T-helper 1 cell treated with Interleukin-12 subunit alpha and Interleukin-12 subunit beta and Interleukin-4 antibody, amounts not matched to agents 30 μg/mL and 1 μg/mL, for 36 hours (primary cell): ENCODE measurements around the gene ARHGEF16.

Source experiments
- H3K27ac Mint-ChIP-seq: one replicate; pipeline ENCODE4 v1.8.0; 2021; ENCODE audit warnings: mild to moderate bottlenecking, mixed read lengths
- H3K27me3 Mint-ChIP-seq: one replicate; pipeline ENCODE4 v1.8.0; 2021; ENCODE audit warnings: low read depth, mixed read lengths
- H3K36me3 Mint-ChIP-seq: one replicate; pipeline ENCODE4 v1.8.0; 2021; ENCODE audit warnings: low read depth, mixed read lengths
- H3K4me1 Mint-ChIP-seq: one replicate; pipeline ENCODE4 v1.8.0; 2021; ENCODE audit warnings: low read depth, mixed read lengths
- H3K4me3 Mint-ChIP-seq: one replicate; pipeline ENCODE4 v1.8.0; 2021; ENCODE audit warnings: mild to moderate bottlenecking, moderate library complexity, mixed read lengths
- H3K9me3 Mint-ChIP-seq: one replicate; pipeline ENCODE4 v1.8.0; 2021; ENCODE audit warnings: mixed read lengths

ARHGEF16 gene

GRCh38 chr1:3470650-3471355 lies 16.3 kb downstream of the ARHGEF16 start:
- Mint-ChIP-seq H3K27me3 (no peaks in the 10 kb centered on the region), H3K27ac (peak overlapping the region; percentile 10), H3K9me3 (no peaks in the 10 kb centered on the region), H3K4me3 (no peak overlapping the region), H3K36me3 (no peaks in the 10 kb centered on the region), H3K4me1 (no peaks in the 10 kb centered on the region)

- Mint-ChIP-seq H3K4me1 (no peaks in the 10 kb centered on the region), H3K9me3 (no peaks in the 10 kb centered on the region), H3K27me3 (no peaks in the 10 kb centered on the region), H3K27ac (no peak overlapping the region), H3K36me3 (no peaks in the 10 kb centered on the region), H3K4me3 (no peak overlapping the region)
Observed at GRCh38 chr1:3471356-3472087, 17.1 kb downstream of the ARHGEF16 start.

GRCh38 chr1:3472088-3472850 lies 17.8 kb downstream of the ARHGEF16 start:
- Mint-ChIP-seq H3K27me3 (no peaks in the 10 kb centered on the region), H3K36me3 (no peaks in the 10 kb centered on the region), H3K4me1 (no peaks in the 10 kb centered on the region)

GRCh38 chr1:3472906-3473305 lies 18.4 kb downstream of the ARHGEF16 start:
- no peaks in the 10 kb centered on the region for H3K27me3 Mint-ChIP-seq
- H3K27ac Mint-ChIP-seq = no peak overlapping the region
- no peaks in the 10 kb centered on the region for H3K36me3 Mint-ChIP-seq
- H3K4me1 Mint-ChIP-seq = no peaks in the 10 kb centered on the region
- no peaks in the 10 kb centered on the region for H3K9me3 Mint-ChIP-seq
- no peak overlapping the region for H3K4me3 Mint-ChIP-seq

More at GRCh38 chr1:3472088-3472850, 17.8 kb downstream of the ARHGEF16 start:
- Mint-ChIP-seq H3K27ac (no peak overlapping the region), H3K9me3 (no peaks in the 10 kb centered on the region), H3K4me3 (no peak overlapping the region)

GRCh38 chr1:3473381-3473844 lies 18.9 kb downstream of the ARHGEF16 start:
- Mint-ChIP-seq H3K27me3 (no peaks in the 10 kb centered on the region), H3K27ac (no peak overlapping the region), H3K9me3 (no peaks in the 10 kb centered on the region), H3K36me3 (no peaks in the 10 kb centered on the region), H3K4me1 (no peaks in the 10 kb centered on the region), H3K4me3 (no peak overlapping the region)

GRCh38 chr1:3474016-3474415 lies 19.6 kb downstream of the ARHGEF16 start:
- no peaks in the 10 kb centered on the region for H3K4me1 Mint-ChIP-seq
- H3K27ac Mint-ChIP-seq = no peak overlapping the region
- H3K4me3 Mint-ChIP-seq = no peak overlapping the region
- H3K36me3 Mint-ChIP-seq = no peaks in the 10 kb centered on the region
- no peaks in the 10 kb centered on the region for H3K27me3 Mint-ChIP-seq
- no peaks in the 10 kb centered on the region for H3K9me3 Mint-ChIP-seq

- H3K9me3 Mint-ChIP-seq = no peaks in the 10 kb centered on the region
- H3K4me1 Mint-ChIP-seq = no peaks in the 10 kb centered on the region
- no peak overlapping the region for H3K27ac Mint-ChIP-seq
- no peaks in the 10 kb centered on the region for H3K36me3 Mint-ChIP-seq
- no peak overlapping the region for H3K4me3 Mint-ChIP-seq
- no peaks in the 10 kb centered on the region for H3K27me3 Mint-ChIP-seq
Observed at GRCh38 chr1:3474421-3474820, 20.0 kb downstream of the ARHGEF16 start.

GRCh38 chr1:3475839-3476573 lies 21.5 kb downstream of the ARHGEF16 start:
- no peaks in the 10 kb centered on the region for H3K9me3 Mint-ChIP-seq
- no peak overlapping the region for H3K4me3 Mint-ChIP-seq
- no peaks in the 10 kb centered on the region for H3K4me1 Mint-ChIP-seq
- H3K27me3 Mint-ChIP-seq = no peaks in the 10 kb centered on the region
- H3K36me3 Mint-ChIP-seq = no peaks in the 10 kb centered on the region
- no peak overlapping the region for H3K27ac Mint-ChIP-seq

GRCh38 chr1:3476666-3477065 lies 22.2 kb downstream of the ARHGEF16 start:
- no peak overlapping the region for H3K27ac Mint-ChIP-seq
- H3K36me3 Mint-ChIP-seq = no peaks in the 10 kb centered on the region
- H3K4me1 Mint-ChIP-seq = no peaks in the 10 kb centered on the region
- no peaks in the 10 kb centered on the region for H3K9me3 Mint-ChIP-seq
- no peaks in the 10 kb centered on the region for H3K27me3 Mint-ChIP-seq
- H3K4me3 Mint-ChIP-seq = no peak overlapping the region

GRCh38 chr1:3477241-3477995 lies 23.0 kb downstream of the ARHGEF16 start:
- Mint-ChIP-seq H3K27ac (no peak overlapping the region), H3K27me3 (no peaks in the 10 kb centered on the region), H3K4me3 (no peak overlapping the region), H3K4me1 (no peaks in the 10 kb centered on the region), H3K36me3 (no peaks in the 10 kb centered on the region), H3K9me3 (no peaks in the 10 kb centered on the region)

GRCh38 chr1:3478187-3478586 lies 23.7 kb downstream of the ARHGEF16 start:
- no peak overlapping the region for H3K4me3 Mint-ChIP-seq
- H3K9me3 Mint-ChIP-seq = no peaks in the 10 kb centered on the region
- H3K36me3 Mint-ChIP-seq = no peaks in the 10 kb centered on the region
- H3K27me3 Mint-ChIP-seq = no peaks in the 10 kb centered on the region
- no peaks in the 10 kb centered on the region for H3K4me1 Mint-ChIP-seq
- H3K27ac Mint-ChIP-seq = no peak overlapping the region

GRCh38 chr1:3479511-3480368 lies 25.3 kb downstream of the ARHGEF16 start:
- Mint-ChIP-seq H3K4me1 (no peaks in the 10 kb centered on the region), H3K4me3 (no peak overlapping the region), H3K36me3 (no peaks in the 10 kb centered on the region), H3K27ac (no peak overlapping the region), H3K9me3 (no peaks in the 10 kb centered on the region), H3K27me3 (no peaks in the 10 kb centered on the region)

- Mint-ChIP-seq H3K4me3 (no peak overlapping the region), H3K4me1 (no peaks in the 10 kb centered on the region), H3K27ac (no peak overlapping the region), H3K27me3 (no peaks in the 10 kb centered on the region), H3K9me3 (no peaks in the 10 kb centered on the region), H3K36me3 (no peaks in the 10 kb centered on the region)
Observed at GRCh38 chr1:3480369-3480719, 25.9 kb downstream of the ARHGEF16 start.
